ENCODE data around the gene UNC119.

- TF ChIP-seq EP300 (IDR thresholded peaks at IDR 0.05) (no peak), POLR2A (IDR thresholded peaks at IDR 0.05) (no peak), CTCF (IDR thresholded peaks at IDR 0.05) (no peak)
These were observed 15.2 kb downstream of the UNC119 start for GRCh38 chr17:28537219-28537610.
